Keratinocyte (primary cell): ENCODE results near the gene TMOD1. TPM values are rescaled to one million over a fixed set of nuclear protein-coding genes. Genes with fewer than 3 reads are reported as not detected.

Experiments
- DNase-seq: peaks from one replicate; pipeline ENCODE4 v3.0.0-alpha.2; 2011; ENCODE audit warnings: low read depth, missing footprints, low spot score
- FAIRE-seq: peaks from 2 replicates; lab custom pipeline; 2011; peaks lifted over from hg19 to GRCh38; lab: Jason Lieb, UNC
- H2AFZ ChIP-seq: 2 replicates; pipeline ENCODE4 v1.6.0; 2012; ENCODE audit warnings: low read length, control low read depth, inconsistent platforms; ENCODE audit not compliant: control insufficient read depth
- H3K27ac ChIP-seq: 2 replicates; pipeline ENCODE4 v1.5.1; 2011; ENCODE audit warnings: low read length; ENCODE audit not compliant: control insufficient read depth, insufficient read depth
- H3K27me3 ChIP-seq: 3 replicates; pipeline ENCODE4 v1.6.0; 2011; ENCODE audit warnings: low read length; ENCODE audit not compliant: control insufficient read depth, insufficient read depth; ENCODE audit errors: extremely low read depth
- H3K36me3 ChIP-seq, 2 experiments: 2 replicates in 1 of 2; 3 replicates in 1 of 2; pipeline ENCODE4 v1.5.1; 2011; ENCODE audit warnings: low read length in 2 of 2, mild to moderate bottlenecking in 1 of 2; ENCODE audit not compliant: control insufficient read depth in 2 of 2, insufficient read depth in 2 of 2; ENCODE audit errors: extremely low read depth in 1 of 2
- H3K4me1 ChIP-seq: 3 replicates; pipeline ENCODE4 v1.5.1; 2011; ENCODE audit warnings: low read length; ENCODE audit not compliant: control insufficient read depth, insufficient read depth; ENCODE audit errors: extremely low read depth
- H3K4me2 ChIP-seq: 3 replicates; pipeline ENCODE4 v1.6.0; 2011; ENCODE audit warnings: low read depth, low read length; ENCODE audit not compliant: control insufficient read depth, insufficient read depth; ENCODE audit errors: extremely low read depth
- H3K4me3 ChIP-seq, 3 experiments: fragments of 200-600 bp in 1 of 3; sonication (generic) in 1 of 3; 2 replicates in 2 of 3; 3 replicates in 1 of 3; pipeline ENCODE4 v1.5.1; 2011 to 2016; ENCODE audit warnings: low read length in 3 of 3, mild to moderate bottlenecking in 3 of 3, control low read depth in 2 of 3, inconsistent platforms in 1 of 3, low read depth in 1 of 3, mixed read lengths in 1 of 3, mixed run types in 1 of 3, moderate library complexity in 1 of 3; ENCODE audit not compliant: control insufficient read depth in 2 of 3, insufficient read depth in 2 of 3; ENCODE audit errors: extremely low read depth in 1 of 3
- H3K79me2 ChIP-seq: 2 replicates; pipeline ENCODE4 v1.6.0; 2012; ENCODE audit warnings: low read length; ENCODE audit not compliant: control insufficient read depth, insufficient read depth
- H3K9ac ChIP-seq: 3 replicates; pipeline ENCODE4 v1.6.0; 2011; ENCODE audit warnings: low read length; ENCODE audit not compliant: control insufficient read depth, insufficient read depth; ENCODE audit errors: extremely low read depth
- H3K9me1 ChIP-seq: 3 replicates; pipeline ENCODE4 v1.6.0; 2011; ENCODE audit warnings: low read length; ENCODE audit not compliant: control insufficient read depth, insufficient read depth; ENCODE audit errors: extremely low read depth
- H3K9me3 ChIP-seq: 2 replicates; pipeline ENCODE4 v1.5.1; 2012; ENCODE audit warnings: low read depth, low read length; ENCODE audit not compliant: control insufficient read depth
- H4K20me1 ChIP-seq: 3 replicates; pipeline ENCODE4 v1.6.0; 2011; ENCODE audit warnings: low read length; ENCODE audit not compliant: control insufficient read depth, insufficient read depth; ENCODE audit errors: extremely low read depth
- EZH2 ChIP-seq: IDR thresholded peaks from one replicate; pipeline ENCODE4 v1.6.1; 2012; ENCODE audit warnings: inconsistent platforms, mild to moderate bottlenecking, low read length, moderate library complexity
- dilution Hi-C: fragments of 300-500 bp; cut with MboI; formaldehyde crosslinking; loops from one replicate; pipeline ENCODE4 v1.7.0; 2020; ENCODE audit warnings: low sequenced_read_pairs; ENCODE audit not compliant: extremely low pct_ligation_motif_present
- polyA plus RNA-seq, 5 experiments: library from polyadenylated mRNA; depleted of rRNA in 3 of 5; stranded (reverse) in 3 of 5; stranded (forward) in 1 of 5; unstranded in 1 of 5; fragments of >200 nt; gene quantifications; 1 replicate in 1 of 5; 2 replicates in 3 of 5; 3 replicates in 1 of 5; pipeline versions ENCODE4 v1.2.1 to v1.2.3, GENCODE V29; 2011 to 2012; ENCODE audit warnings: missing spikeins in 2 of 5, low read depth in 1 of 5, low replicate concordance in 1 of 5
- TF ChIP-seq, protein P1 (sequence below), 3 experiments: IDR thresholded peaks in 1 of 3; conservative IDR thresholded peaks in 1 of 3; optimal IDR thresholded peaks in 1 of 3; 2 replicates in 2 of 3; 3 replicates in 1 of 3; pipeline versions ENCODE3 to v1.5.1; 2011; ENCODE audit warnings: low read length in 3 of 3, mild to moderate bottlenecking in 3 of 3, moderate library complexity in 2 of 3, control low read depth in 1 of 3, inconsistent platforms in 1 of 3; ENCODE audit not compliant: insufficient read depth in 2 of 3; ENCODE audit errors: extremely low read depth in 1 of 3

The TMOD1 gene
- polyA plus RNA-seq, 1 donor (not counting 4 experiments of a cell fraction or from before 2014, with no cell fraction given) = not detected

DNA sequence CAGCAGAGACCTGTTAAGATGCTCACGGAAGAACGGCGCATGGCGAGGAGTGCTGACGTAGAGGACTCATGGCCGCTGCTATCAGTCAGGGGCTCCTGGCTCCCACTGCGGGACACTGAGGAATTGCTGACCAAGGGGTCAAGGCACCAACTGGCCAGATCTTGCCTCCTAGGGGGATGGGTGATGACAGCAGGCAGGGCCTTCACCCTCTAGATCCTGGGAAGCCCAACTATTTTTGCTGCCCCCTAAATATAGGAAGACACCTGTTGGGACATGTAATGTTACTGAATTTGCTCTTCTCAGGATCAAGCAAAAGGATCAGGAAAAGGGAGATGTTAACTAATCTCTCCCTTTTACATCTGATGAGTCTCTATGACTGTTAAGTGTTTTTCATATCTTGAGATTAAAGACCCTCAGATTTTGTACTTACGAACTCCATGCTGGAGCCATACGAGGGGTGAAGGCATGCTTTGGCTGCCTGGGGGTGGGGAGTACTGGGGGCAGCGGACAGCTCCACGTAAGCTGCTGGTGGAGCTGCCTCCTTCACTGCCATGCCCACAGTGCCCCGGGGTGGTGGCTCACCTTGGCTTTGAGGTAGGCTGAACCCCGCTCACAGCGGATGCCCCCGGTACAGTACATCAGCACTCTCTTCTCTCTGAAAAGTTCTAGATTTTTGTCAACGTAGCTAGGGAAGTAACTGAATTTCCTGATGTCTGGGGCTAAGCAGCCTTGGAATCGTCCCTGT is 103.6 kb downstream of the TMOD1 start:
- Histone ChIP-seq H3K9ac (no peak overlapping the region), H3K9me3 (no peaks in the 10 kb centered on the region), H4K20me1 (no peaks in the 10 kb centered on the region), H3K79me2 (no peaks in the 10 kb centered on the region), H3K4me2 (no peak overlapping the region), H3K27ac (no peak overlapping the region), H3K9me1 (peaks cover 2% of the 10 kb centered on the region), H3K27me3 (no peaks in the 10 kb centered on the region), H3K36me3 (peaks cover 20 to 24% of the 10 kb centered on the region in 2 experiments), H2AFZ (no peak overlapping the region), H3K4me3 (no peak overlapping the region), H3K4me1 (no peaks in the 10 kb centered on the region)
- DNase-seq = no peak
- FAIRE-seq = no peak
- dilution Hi-C loops = no loop called here
- TF ChIP-seq, protein P1, sequence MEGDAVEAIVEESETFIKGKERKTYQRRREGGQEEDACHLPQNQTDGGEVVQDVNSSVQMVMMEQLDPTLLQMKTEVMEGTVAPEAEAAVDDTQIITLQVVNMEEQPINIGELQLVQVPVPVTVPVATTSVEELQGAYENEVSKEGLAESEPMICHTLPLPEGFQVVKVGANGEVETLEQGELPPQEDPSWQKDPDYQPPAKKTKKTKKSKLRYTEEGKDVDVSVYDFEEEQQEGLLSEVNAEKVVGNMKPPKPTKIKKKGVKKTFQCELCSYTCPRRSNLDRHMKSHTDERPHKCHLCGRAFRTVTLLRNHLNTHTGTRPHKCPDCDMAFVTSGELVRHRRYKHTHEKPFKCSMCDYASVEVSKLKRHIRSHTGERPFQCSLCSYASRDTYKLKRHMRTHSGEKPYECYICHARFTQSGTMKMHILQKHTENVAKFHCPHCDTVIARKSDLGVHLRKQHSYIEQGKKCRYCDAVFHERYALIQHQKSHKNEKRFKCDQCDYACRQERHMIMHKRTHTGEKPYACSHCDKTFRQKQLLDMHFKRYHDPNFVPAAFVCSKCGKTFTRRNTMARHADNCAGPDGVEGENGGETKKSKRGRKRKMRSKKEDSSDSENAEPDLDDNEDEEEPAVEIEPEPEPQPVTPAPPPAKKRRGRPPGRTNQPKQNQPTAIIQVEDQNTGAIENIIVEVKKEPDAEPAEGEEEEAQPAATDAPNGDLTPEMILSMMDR (optimal IDR thresholded peaks at IDR 0.05 in 1 of 3, IDR thresholded peaks at IDR 0.05 in 1 of 3, conservative IDR thresholded peaks at IDR 0.05 in 1 of 3; ENCODE audit: extremely low read depth in 1 of 3, insufficient read depth in 2 of 3, low read length in 3 of 3) = no peak
- TF ChIP-seq EZH2 = no peak

DNA sequence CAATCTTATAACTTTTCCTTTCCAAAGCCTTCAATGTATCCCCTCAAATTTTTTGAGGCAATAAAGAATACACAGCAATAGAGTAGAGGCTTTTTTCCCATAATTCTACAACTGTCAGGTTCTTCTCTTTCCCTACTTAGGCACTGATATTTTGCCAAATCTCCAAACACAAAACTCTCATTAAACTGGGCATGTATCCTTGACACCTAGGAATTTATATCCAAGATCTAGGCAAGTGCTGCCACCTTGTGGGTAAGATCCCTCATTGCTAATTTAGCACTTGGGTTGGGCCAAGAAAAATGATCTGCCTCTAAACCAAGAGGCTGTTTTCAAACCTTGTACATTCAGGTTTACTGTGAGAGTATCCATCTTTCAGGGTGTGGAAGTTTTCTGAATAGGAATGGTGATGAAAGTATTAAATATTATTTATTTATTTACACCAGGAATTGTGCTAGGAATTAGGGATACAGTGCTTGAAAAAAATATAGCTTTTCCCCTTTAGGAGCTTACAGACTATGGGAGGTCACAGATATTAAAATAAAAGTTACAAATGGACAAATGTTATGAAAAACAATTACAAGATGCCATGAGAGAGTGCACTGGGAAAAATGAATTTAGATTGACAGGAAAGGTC is 114.1 kb downstream of the TMOD1 start:
- H3K27ac ChIP-seq = no peak overlapping the region
- H3K9me3 ChIP-seq = no peaks in the 10 kb centered on the region
- dilution Hi-C loops = no loop called here
- no peak for TF ChIP-seq EZH2
- TF ChIP-seq, protein P1 (optimal IDR thresholded peaks at IDR 0.05 in 1 of 3, IDR thresholded peaks at IDR 0.05 in 1 of 3, conservative IDR thresholded peaks at IDR 0.05 in 1 of 3; ENCODE audit: extremely low read depth in 1 of 3, insufficient read depth in 2 of 3, low read length in 3 of 3) = peak; percentile 64 to 80 (median 64)
- no peak overlapping the region for H3K9ac ChIP-seq
- H3K79me2 ChIP-seq = no peaks in the 10 kb centered on the region
- FAIRE-seq = peak; percentile 9
- H3K4me1 ChIP-seq = no peaks in the 10 kb centered on the region
- no peak overlapping the region for H3K4me3 ChIP-seq
- H3K9me1 ChIP-seq = no peaks in the 10 kb centered on the region
- DNase-seq = no peak
- no peaks in the 10 kb centered on the region for H4K20me1 ChIP-seq
- peaks cover 5 to 14% of the 10 kb centered on the region in 2 experiments for H3K36me3 ChIP-seq
- H3K27me3 ChIP-seq = no peaks in the 10 kb centered on the region
- H2AFZ ChIP-seq = no peak overlapping the region
- H3K4me2 ChIP-seq = no peak overlapping the region
